ENCODE measurements around the gene ONECUT1.

ONECUT1 gene

DNA sequence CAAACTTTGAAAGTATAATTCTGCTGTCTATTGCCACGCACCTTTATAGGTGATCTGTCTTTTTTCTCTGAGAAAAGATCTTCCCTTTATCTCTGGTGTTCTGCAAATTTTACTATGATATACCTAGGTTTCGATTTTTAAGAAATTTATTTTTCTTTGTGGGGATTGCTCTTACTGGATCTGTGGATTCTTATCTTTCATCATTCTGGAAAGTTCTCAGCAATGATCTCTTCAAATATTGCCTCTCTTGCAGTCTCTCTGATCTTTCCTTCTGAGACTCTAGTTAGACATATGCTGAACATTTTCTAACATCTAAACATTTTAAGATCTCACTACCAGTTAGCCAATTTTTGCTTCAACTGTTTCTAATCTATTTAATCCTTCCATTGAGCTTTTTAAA lies 63.9 kb downstream of the ONECUT1 start:
- DNase-seq (ENCODE audit: low read depth) = no peak
- H3K9ac ChIP-seq (ENCODE audit: low read length) = no peak overlapping the region
- no peak overlapping the region for H3K4me3 ChIP-seq (ENCODE audit: low read length)
- peaks cover 7% of the 10 kb centered on the region for H3K9me3 ChIP-seq (ENCODE audit: control insufficient read depth, low read length)
- H3K27me3 ChIP-seq (replicated peaks; ENCODE audit: control insufficient read depth, insufficient read depth, low read length) = no peaks in the 10 kb centered on the region
- no peaks in the 10 kb centered on the region for H3K36me3 ChIP-seq (ENCODE audit: control insufficient read depth, insufficient read depth, low read length, severe bottlenecking)
- H3K4me1 ChIP-seq (ENCODE audit: control insufficient read depth, insufficient read depth, low read length) = peaks cover 9% of the 10 kb centered on the region

DNA sequence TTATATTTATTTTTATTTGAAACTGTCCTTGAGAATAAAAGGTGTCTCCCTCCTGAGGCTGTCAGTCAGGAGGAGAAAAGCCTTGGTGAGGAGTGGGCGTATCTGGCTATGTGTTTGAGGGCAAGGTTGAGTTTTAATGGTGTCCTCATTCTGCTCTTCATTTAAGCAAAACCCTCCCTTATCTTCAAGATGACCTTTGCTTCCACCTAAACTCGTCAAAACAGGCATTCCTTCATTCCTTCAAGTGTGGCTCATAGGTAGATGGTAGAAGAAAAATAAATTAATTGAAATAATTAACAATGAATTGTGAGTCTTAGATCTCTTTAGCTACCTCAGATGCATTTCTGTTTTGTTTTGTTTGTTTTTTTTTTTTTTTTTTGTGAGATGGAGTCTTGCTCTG lies 71.6 kb downstream of the ONECUT1 start:
- H3K9me3 ChIP-seq (ENCODE audit: control insufficient read depth, low read length) = peaks cover 2% of the 10 kb centered on the region
- DNase-seq (ENCODE audit: low read depth) = no peak
- no peaks in the 10 kb centered on the region for H3K27me3 ChIP-seq (replicated peaks; ENCODE audit: control insufficient read depth, insufficient read depth, low read length)
- no peaks in the 10 kb centered on the region for H3K36me3 ChIP-seq (ENCODE audit: control insufficient read depth, insufficient read depth, low read length, severe bottlenecking)
- H3K9ac ChIP-seq (ENCODE audit: low read length) = no peak overlapping the region
- H3K4me1 ChIP-seq (ENCODE audit: control insufficient read depth, insufficient read depth, low read length) = peaks cover 12% of the 10 kb centered on the region
- H3K4me3 ChIP-seq (ENCODE audit: low read length) = no peak overlapping the region

DNA sequence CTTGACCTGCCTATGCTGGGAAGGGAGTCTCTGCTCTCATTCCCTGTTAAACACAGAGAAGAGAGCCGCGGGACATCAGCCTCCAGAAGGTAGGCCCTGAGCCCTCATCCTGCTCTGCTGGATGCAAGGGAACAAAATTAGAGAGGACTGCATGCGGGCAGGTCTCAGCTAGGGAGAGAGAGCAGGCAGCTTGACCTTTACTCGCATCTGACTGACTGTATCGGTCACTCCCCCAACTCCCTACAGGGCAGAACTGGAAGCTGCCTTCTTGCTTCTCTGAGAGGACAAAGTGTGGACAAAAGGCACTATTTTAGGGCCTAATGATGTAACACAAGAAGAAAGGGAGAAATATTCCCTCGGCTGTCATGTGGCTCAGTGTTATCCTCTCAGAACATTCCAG lies 72.2 kb downstream of the ONECUT1 start:
- H3K4me1 ChIP-seq (ENCODE audit: control insufficient read depth, insufficient read depth, low read length) = peaks cover 12% of the 10 kb centered on the region
- no peaks in the 10 kb centered on the region for H3K36me3 ChIP-seq (ENCODE audit: control insufficient read depth, insufficient read depth, low read length, severe bottlenecking)
- H3K27me3 ChIP-seq (replicated peaks; ENCODE audit: control insufficient read depth, insufficient read depth, low read length) = no peaks in the 10 kb centered on the region
- no peak for DNase-seq (ENCODE audit: low read depth)
- H3K9ac ChIP-seq (ENCODE audit: low read length) = no peak overlapping the region
- H3K9me3 ChIP-seq (ENCODE audit: control insufficient read depth, low read length) = peaks cover 2% of the 10 kb centered on the region
- H3K4me3 ChIP-seq (ENCODE audit: low read length) = no peak overlapping the region

DNA sequence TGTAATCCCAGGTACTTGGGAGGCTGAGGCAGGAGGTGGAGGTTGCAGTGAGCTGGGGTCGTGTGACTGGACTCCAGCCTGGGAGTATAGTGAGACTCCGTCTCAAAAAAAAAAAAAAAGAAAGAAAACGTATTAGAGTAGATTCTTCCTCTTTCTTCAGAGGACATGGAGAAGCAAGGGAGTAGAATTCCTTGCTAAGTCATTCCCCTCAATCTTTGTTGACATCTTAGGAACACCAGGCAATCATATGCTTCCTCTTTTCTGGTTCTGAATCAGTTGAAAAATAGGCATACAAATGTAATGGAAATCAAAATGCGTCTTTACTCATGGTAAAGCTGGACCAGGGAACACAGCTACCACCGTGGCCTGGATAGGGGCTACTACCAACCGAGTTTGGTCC lies 72.7 kb downstream of the ONECUT1 start:
- no peak overlapping the region for H3K9ac ChIP-seq (ENCODE audit: low read length)
- no peaks in the 10 kb centered on the region for H3K27me3 ChIP-seq (replicated peaks; ENCODE audit: control insufficient read depth, insufficient read depth, low read length)
- H3K4me3 ChIP-seq (ENCODE audit: low read length) = no peak overlapping the region
- no peaks in the 10 kb centered on the region for H3K36me3 ChIP-seq (ENCODE audit: control insufficient read depth, insufficient read depth, low read length, severe bottlenecking)
- H3K9me3 ChIP-seq (ENCODE audit: control insufficient read depth, low read length) = peaks cover 2% of the 10 kb centered on the region
- DNase-seq (ENCODE audit: low read depth) = no peak
- H3K4me1 ChIP-seq (ENCODE audit: control insufficient read depth, insufficient read depth, low read length) = peaks cover 12% of the 10 kb centered on the region

DNA sequence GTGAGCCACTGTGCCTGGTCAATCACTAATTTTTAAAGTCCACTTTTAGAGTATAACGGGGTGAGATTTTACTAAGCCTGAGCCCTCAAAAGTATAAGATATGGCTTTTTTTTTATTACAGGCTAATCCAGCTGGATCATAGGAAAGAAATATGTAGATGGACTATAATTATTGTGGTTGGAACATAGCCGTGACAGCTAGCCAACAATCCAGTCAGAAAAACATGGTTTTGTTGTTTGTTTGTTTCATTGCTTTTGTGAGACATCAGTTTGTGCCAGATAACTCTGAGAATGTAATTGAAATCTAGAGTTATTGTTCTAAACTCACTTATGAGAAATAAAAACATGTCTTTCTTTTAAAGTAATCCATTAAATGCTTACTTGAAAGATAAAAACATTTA lies 73.6 kb downstream of the ONECUT1 start:
- H3K9ac ChIP-seq (ENCODE audit: low read length) = no peak overlapping the region
- no peaks in the 10 kb centered on the region for H3K36me3 ChIP-seq (ENCODE audit: control insufficient read depth, insufficient read depth, low read length, severe bottlenecking)
- no peak overlapping the region for H3K4me3 ChIP-seq (ENCODE audit: low read length)
- H3K27me3 ChIP-seq (replicated peaks; ENCODE audit: control insufficient read depth, insufficient read depth, low read length) = no peaks in the 10 kb centered on the region
- H3K9me3 ChIP-seq (ENCODE audit: control insufficient read depth, low read length) = peaks cover 2% of the 10 kb centered on the region
- peaks cover 12% of the 10 kb centered on the region for H3K4me1 ChIP-seq (ENCODE audit: control insufficient read depth, insufficient read depth, low read length)
- no peak for DNase-seq (ENCODE audit: low read depth)

DNA sequence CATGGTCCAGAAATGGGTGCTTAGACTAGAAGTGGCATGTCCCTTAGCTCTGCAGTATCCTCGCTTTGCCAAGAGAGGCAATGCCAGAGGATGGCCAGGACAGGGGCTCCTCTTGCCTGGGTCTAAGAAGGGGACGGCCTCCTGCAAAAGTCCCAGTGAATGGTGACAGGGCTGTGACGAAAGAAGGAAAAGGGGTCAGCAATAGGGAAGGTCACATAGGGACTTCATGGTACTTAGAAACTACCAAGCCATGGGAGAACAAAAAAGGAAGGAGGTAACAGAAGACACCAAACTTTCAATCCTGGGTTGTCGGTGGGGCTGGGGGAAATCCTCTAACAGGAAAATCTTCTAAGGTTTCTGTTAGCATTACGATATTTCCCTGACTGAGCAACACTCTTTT lies 74.7 kb downstream of the ONECUT1 start:
- peaks cover 12% of the 10 kb centered on the region for H3K4me1 ChIP-seq (ENCODE audit: control insufficient read depth, insufficient read depth, low read length)
- no peaks in the 10 kb centered on the region for H3K27me3 ChIP-seq (replicated peaks; ENCODE audit: control insufficient read depth, insufficient read depth, low read length)
- no peaks in the 10 kb centered on the region for H3K36me3 ChIP-seq (ENCODE audit: control insufficient read depth, insufficient read depth, low read length, severe bottlenecking)
- no peak overlapping the region for H3K9ac ChIP-seq (ENCODE audit: low read length)
- peaks cover 2% of the 10 kb centered on the region for H3K9me3 ChIP-seq (ENCODE audit: control insufficient read depth, low read length)
- no peak overlapping the region for H3K4me3 ChIP-seq (ENCODE audit: low read length)
- no peak for DNase-seq (ENCODE audit: low read depth)

DNA sequence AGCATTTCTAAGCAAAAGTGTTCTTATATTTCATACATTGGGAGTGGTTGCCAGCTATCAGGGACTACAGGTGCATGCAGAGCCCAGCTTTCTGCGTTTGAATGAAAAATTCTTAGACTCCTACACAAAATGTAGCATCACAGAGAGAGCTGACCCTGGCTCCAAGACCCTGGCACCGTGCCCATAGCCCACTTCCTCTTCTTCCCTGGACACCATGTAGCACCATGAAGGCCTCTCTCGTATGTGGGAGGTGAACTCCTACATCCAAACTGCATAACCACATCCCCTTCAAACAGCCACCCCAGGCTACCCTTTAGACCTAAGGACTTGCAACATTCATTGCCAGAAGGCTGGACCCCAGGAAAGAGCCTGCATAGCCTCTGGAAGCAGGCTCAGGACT lies 75.2 kb downstream of the ONECUT1 start:
- Histone ChIP-seq H3K9me3 (ENCODE audit: control insufficient read depth, low read length) (no peaks in the 10 kb centered on the region), H3K9ac (ENCODE audit: low read length) (no peak overlapping the region), H3K27me3 (replicated peaks; ENCODE audit: control insufficient read depth, insufficient read depth, low read length) (no peaks in the 10 kb centered on the region), H3K4me1 (ENCODE audit: control insufficient read depth, insufficient read depth, low read length) (peaks cover 14% of the 10 kb centered on the region), H3K36me3 (ENCODE audit: control insufficient read depth, insufficient read depth, low read length, severe bottlenecking) (no peaks in the 10 kb centered on the region), H3K4me3 (ENCODE audit: low read length) (no peak overlapping the region)
- DNase-seq (ENCODE audit: low read depth) = no peak

DNA sequence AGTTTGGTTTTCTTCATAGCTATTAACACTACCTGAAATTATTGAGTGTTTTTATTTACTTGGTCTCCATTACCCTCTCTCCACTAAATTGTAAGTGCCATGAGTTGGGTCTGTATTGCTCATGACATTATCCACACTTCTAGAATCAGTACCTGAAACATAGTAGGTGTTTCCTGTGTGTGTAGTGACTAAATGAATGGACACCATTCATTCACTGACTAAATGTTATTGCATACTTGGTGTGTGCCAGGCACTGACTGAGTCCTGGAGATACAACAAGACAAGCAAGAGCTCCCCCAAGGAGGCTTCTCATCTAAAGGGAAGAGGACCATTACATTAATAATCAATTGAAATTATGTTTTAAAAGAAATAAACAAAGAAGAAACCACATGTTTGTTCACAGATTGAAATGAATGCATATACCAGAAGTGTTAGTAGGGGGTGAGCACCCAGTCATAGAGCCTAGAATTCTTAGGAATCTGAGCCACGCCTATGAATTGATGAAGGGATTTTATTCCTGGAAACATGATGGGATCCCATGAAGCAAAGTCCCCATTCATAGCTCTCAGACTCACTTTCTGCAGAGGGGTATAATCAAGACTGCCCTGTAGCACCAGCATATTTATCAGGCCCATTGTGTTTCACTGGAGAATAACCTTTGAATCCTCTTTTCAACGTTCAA lies 79.3 kb downstream of the ONECUT1 start:
- DNase-seq (ENCODE audit: low read depth) = no peak
- no peaks in the 10 kb centered on the region for H3K27me3 ChIP-seq (replicated peaks; ENCODE audit: control insufficient read depth, insufficient read depth, low read length)
- no peaks in the 10 kb centered on the region for H3K36me3 ChIP-seq (ENCODE audit: control insufficient read depth, insufficient read depth, low read length, severe bottlenecking)
- H3K9ac ChIP-seq (ENCODE audit: low read length) = no peak overlapping the region
- peaks cover 26% of the 10 kb centered on the region for H3K4me1 ChIP-seq (ENCODE audit: control insufficient read depth, insufficient read depth, low read length)
- H3K4me3 ChIP-seq (ENCODE audit: low read length) = no peak overlapping the region
- H3K9me3 ChIP-seq (ENCODE audit: control insufficient read depth, low read length) = no peaks in the 10 kb centered on the region

DNA sequence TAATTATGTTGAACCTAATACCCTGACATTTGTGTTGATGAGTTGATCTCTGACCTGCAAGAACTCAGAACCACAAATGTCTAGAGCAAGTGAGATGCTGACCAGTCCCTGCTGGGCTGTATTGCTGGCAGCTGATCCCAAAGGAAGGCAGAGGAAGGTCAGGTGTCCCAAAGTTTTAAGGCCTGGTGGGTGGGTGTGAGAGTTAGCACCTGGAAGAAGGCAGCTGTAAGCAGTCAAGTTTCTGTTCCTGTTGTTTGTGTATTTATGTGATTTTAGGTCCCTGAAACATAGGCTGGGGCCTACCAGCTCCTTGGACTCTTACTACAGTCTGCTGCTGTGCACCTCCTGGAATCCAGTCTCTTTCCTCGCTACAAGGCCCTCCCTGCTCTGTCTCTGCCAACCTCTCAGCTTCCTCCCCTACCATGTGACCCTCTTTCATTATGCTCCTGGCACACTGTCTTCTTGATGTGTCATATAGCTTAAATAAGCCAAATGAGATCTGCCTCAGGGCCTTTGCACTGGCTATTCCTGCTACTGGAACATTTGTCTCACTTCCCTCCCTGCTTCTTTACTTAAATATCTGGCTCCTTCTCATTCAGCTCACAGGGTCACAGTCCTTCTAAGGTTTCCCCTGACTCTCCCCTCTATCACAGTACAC lies 80.0 kb downstream of the ONECUT1 start:
- Histone ChIP-seq H3K9ac (ENCODE audit: low read length) (no peak overlapping the region), H3K27me3 (replicated peaks; ENCODE audit: control insufficient read depth, insufficient read depth, low read length) (no peaks in the 10 kb centered on the region), H3K36me3 (ENCODE audit: control insufficient read depth, insufficient read depth, low read length, severe bottlenecking) (no peaks in the 10 kb centered on the region), H3K9me3 (ENCODE audit: control insufficient read depth, low read length) (no peaks in the 10 kb centered on the region), H3K4me1 (ENCODE audit: control insufficient read depth, insufficient read depth, low read length) (peaks cover 27% of the 10 kb centered on the region), H3K4me3 (ENCODE audit: low read length) (no peak overlapping the region)
- DNase-seq (ENCODE audit: low read depth) = no peak

DNA sequence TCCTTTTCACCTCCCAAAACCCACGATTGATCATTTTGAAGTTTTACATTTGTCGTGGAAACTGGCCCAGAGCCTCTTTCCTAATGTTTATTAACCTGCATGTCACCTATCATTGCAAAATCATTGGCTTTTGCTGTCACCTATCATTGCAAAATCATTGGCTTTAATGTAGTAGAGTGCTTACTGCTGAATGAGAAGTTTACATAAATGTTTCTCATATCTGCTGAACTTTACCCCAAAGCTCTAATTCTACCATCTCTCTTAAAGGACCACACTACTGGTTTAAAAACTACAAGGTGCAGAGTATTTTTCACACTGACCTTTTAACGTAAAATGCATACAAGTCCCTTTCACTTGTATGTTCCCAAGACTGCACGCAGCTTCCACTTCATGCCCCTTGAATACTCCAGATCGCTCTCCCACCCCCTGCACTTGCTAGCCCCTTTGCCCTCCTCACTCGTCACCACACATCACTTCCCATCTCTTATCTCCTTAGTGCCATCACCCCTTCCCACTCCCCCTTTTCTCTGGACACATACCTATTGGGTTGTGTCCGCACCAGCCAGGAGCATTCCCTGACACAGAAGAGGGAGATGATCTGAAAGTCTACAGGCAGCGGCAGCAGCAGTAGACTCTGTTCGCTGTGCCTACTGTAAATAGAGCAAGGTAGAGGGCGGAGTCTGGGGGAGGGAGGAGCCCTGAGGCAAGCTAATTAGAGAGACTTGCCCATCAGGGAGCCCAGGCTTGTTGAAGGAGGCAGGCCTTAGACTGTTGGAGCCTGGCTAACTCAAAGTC lies 80.8 kb downstream of the ONECUT1 start:
- no peak overlapping the region for H3K9ac ChIP-seq (ENCODE audit: low read length)
- H3K36me3 ChIP-seq (ENCODE audit: control insufficient read depth, insufficient read depth, low read length, severe bottlenecking) = no peaks in the 10 kb centered on the region
- H3K27me3 ChIP-seq (replicated peaks; ENCODE audit: control insufficient read depth, insufficient read depth, low read length) = no peaks in the 10 kb centered on the region
- no peaks in the 10 kb centered on the region for H3K9me3 ChIP-seq (ENCODE audit: control insufficient read depth, low read length)
- DNase-seq (ENCODE audit: low read depth) = no peak
- peaks cover 27% of the 10 kb centered on the region for H3K4me1 ChIP-seq (ENCODE audit: control insufficient read depth, insufficient read depth, low read length)
- no peak overlapping the region for H3K4me3 ChIP-seq (ENCODE audit: low read length)

Data from adipocyte (in vitro differentiated cells).